Heart right ventricle (tissue), 16 donors: ENCODE measurements around the gene COX14. TPM values are rescaled to one million over a fixed set of nuclear protein-coding genes. Genes with fewer than 3 reads are reported as not detected.

Experiments used
- ATAC-seq, 8 donors: fragments of 200-7000 bp; cut with Tn5 transposase; one replicate each; pipeline ENCODE4 v1.9.1; 2020; ENCODE audit warnings: mild to moderate bottlenecking in 8 of 8, moderate library complexity in 8 of 8, moderate number of reproducible peaks in 1 of 8
- DNase-seq, 2 donors: peaks; one replicate each; pipeline ENCODE4 v3.0.0-alpha.2; 2020
- H3K27ac ChIP-seq, 10 donors: fragments of 200-600 bp; sonication (generic) in 2 of 10; one replicate each; pipeline versions ENCODE4 v1.5.0 to v1.8.0; 2020 to 2022; ENCODE audit warnings: mild to moderate bottlenecking in 3 of 10
- H3K27me3 ChIP-seq, 7 donors: fragments of 200-600 bp; one replicate each; pipeline ENCODE4 v1.8.0; 2021 to 2022; ENCODE audit warnings: mild to moderate bottlenecking in 2 of 7
- H3K36me3 ChIP-seq, 9 donors: fragments of 200-600 bp; sonication (generic) in 1 of 9; one replicate each; pipeline versions ENCODE4 v1.5.0 to v1.8.0; 2020 to 2022; ENCODE audit warnings: mild to moderate bottlenecking in 2 of 9
- H3K4me1 ChIP-seq, 9 donors: fragments of 200-600 bp; sonication (generic) in 1 of 9; one replicate each; pipeline versions ENCODE4 v1.5.0 to v1.8.0; 2020 to 2022; ENCODE audit warnings: mild to moderate bottlenecking in 4 of 9
- H3K4me3 ChIP-seq, 10 donors: fragments of 200-600 bp; sonication (generic) in 2 of 10; one replicate each; pipeline versions ENCODE4 v1.5.0 to v1.8.0; 2020 to 2022; ENCODE audit warnings: mild to moderate bottlenecking in 7 of 10, moderate library complexity in 2 of 10
- H3K9me3 ChIP-seq, 11 donors: fragments of 200-600 bp in 10 of 11; sonication (generic) in 2 of 11; one replicate each; pipeline versions ENCODE4 v1.5.0 to v1.8.0; 2013 to 2022; ENCODE audit warnings: mild to moderate bottlenecking in 2 of 11, control low read depth in 1 of 11, moderate library complexity in 1 of 11
- WGBS, 2 donors: extraction: QIAGEN DNeasy Blood & Tissue Kit; methylation state at CpG; one replicate each; pipeline ENCODE4 v1.1.7; 2013; ENCODE audit warnings: inconsistent platforms in 1 of 2; 5-methylcytosine and 5-hydroxymethylcytosine counted together
- intact Hi-C, 10 donors: fragments of 100-400 bp; cut with DNase I; formaldehyde crosslinking; loops; one replicate each; pipeline versions ENCODE4 v1.11.1 to v1.14.2; 2022
- polyA plus RNA-seq, 2 donors: library from polyadenylated mRNA; stranded (reverse); fragments of 200-250 nt; gene quantifications; one replicate each; pipeline ENCODE4 v1.2.3, GENCODE V29; 2013
- total RNA-seq, 10 donors: library from RNA; stranded (reverse); fragmentation: NEBNext Ultra II Directional in 3 of 10; extraction: Animal tissue kit (Norgen Biotek cat#: 25700) in 3 of 10; gene quantifications; one replicate each; pipeline versions ENCODE4 v1.2.1 to v1.2.4, GENCODE V29; 2021 to 2023
- TF ChIP-seq, protein P1 (sequence below), 9 donors: fragments of 200-600 bp; sonication (generic) in 2 of 9; IDR thresholded peaks; one replicate each; pipeline versions ENCODE4 v1.5.0 to v1.8.0; 2021 to 2022; ENCODE audit warnings: antibody characterized with exemption in 9 of 9, mild to moderate bottlenecking in 5 of 9, moderate library complexity in 1 of 9
- donor health status: Arrhythmogenic right ventricular cardiomyopathy.
- donor health status: ischemic (EF 13 %, LVEDD 7.1; RV severe dilation, severe dysfunction).
- donor health status: healthy with polysubstance abuse.
- donor health status: DM: no; HTN: yes; CAD: no.
- donor health status: DM: no; HTN: no; CAD: no.
- donor health status: ischemic (EF 25% LVEDD 6.9; RV normal size, moderate dysfunction).
- donor health status: ischemic (EF 25% LVEDD 5.7; RV mildly dilated, moderate dysfunction).
- donor health status: healthy.
- donor health status: DM: yes; HTN: yes; CAD: no.
- donor health status: Ischemic cardiomyopathy.
- donor health status: ischemic (EF 35%, LVEDD 5.7; RV mildly dilated, moderate dysfunction).
- donor health status: nonischemic (EF 11% LVEDD 7.7; RV severe dilation, severe dysfunction).
- donor health status: DM: yes; HTN: yes; CAD: no.
- donor health status: PGD.
- donor health status: ischemic (EF 29% LVEDD 5.4; RV normal size, mild dysfunction).
- donor health status: nonischemic (EF 23%, LVEDD 6.1; RV moderate dilation, normal function).

Gene COX14
- total and polyA plus RNA-seq, 12 donors, result 93.8 to 239 (median 165) TPM

DNA sequence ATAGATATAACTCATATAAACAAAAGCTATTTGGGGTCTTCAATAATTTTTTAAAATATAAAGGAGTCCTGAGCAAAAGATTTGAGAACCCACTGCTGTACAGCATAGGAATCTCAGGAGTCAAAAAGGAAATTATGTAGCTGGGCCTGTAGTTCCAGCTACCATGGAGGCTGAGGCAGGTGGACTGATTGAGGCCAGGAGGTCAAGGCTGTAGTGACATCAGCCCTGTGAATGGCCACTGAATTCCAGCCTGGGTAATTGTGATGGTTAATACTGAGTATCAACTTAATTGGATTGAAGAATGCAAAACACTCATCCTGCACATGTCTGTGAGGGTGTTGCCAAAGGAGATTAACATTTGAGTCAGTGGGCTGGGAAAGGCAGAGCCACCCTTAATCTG, 44.6 kb downstream of the COX14 start:
- Histone ChIP-seq H3K27me3 (no peaks in the 10 kb centered on the region), H3K36me3 (peaks cover 0 to 20% (median 0%) of the 10 kb centered on the region in 9 donors), H3K9me3 (no peaks in the 10 kb centered on the region), H3K4me1 (peaks cover 0 to 9% (median 0%) of the 10 kb centered on the region in 9 donors), H3K27ac (no peak overlapping the region), H3K4me3 (no peak overlapping the region)
- intact Hi-C loops, result no loop called here
- TF ChIP-seq, protein P1, sequence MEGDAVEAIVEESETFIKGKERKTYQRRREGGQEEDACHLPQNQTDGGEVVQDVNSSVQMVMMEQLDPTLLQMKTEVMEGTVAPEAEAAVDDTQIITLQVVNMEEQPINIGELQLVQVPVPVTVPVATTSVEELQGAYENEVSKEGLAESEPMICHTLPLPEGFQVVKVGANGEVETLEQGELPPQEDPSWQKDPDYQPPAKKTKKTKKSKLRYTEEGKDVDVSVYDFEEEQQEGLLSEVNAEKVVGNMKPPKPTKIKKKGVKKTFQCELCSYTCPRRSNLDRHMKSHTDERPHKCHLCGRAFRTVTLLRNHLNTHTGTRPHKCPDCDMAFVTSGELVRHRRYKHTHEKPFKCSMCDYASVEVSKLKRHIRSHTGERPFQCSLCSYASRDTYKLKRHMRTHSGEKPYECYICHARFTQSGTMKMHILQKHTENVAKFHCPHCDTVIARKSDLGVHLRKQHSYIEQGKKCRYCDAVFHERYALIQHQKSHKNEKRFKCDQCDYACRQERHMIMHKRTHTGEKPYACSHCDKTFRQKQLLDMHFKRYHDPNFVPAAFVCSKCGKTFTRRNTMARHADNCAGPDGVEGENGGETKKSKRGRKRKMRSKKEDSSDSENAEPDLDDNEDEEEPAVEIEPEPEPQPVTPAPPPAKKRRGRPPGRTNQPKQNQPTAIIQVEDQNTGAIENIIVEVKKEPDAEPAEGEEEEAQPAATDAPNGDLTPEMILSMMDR (IDR thresholded peaks at IDR 0.05), result no peak
- no peak for ATAC-seq
- DNase-seq, result no peak

DNA sequence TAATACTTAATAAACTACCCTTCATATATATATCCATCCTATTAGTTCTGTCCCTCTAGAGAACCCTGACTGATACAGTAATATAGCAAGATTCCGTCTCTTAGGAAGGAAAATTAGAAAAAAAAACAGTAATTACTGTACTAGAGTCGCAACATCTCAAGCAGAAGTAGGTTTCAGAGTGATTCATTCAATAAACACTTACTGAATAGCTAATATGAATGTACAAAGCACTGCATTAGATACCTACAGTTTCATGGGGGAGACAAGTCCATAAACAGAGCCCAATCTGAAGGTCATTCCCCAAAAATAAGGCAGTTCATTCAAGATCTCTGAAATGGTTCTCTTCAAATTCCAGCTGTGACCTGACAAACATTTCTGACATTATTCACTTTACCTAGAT, 45.2 kb downstream of the COX14 start:
- TF ChIP-seq, protein P1 (IDR thresholded peaks at IDR 0.05), result no peak
- WGBS, 2 donors, result 91 to 94% methylated on average over 2 of the region's 2 CpGs
- Histone ChIP-seq H3K4me1 (peaks cover 0 to 9% (median 0%) of the 10 kb centered on the region in 9 donors), H3K36me3 (peaks cover 0 to 20% (median 0%) of the 10 kb centered on the region in 9 donors), H3K9me3 (no peaks in the 10 kb centered on the region), H3K27me3 (no peaks in the 10 kb centered on the region), H3K4me3 (no peak overlapping the region), H3K27ac (no peak overlapping the region)
- ATAC-seq (no peak), DNase-seq (no peak)
- intact Hi-C loops, result no loop called here

DNA sequence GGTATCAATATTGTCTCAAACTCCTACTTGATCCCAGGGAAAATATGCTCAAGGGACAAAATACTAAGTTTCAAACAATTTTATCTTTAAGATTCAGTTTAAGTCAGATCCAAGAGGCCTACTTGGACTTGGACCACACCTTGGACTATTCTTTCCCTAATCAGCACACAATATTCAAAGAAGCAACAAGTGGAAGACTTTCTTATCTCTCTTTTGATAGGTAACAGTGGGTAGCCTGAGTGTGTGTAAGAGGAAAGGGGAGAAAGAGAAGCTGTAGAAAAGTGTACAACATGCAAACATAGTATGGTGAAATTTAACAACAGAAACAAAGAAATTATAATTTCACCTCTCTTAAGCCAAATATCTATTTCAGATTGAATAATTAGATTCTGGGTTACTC, 48.6 kb downstream of the COX14 start:
- intact Hi-C loops, result loop anchor here in 1 of 10 donors (10.0 kb wide), 1 partner anchor 46 kb away; the partner anchor contains the start of gene COX14
- TF ChIP-seq, protein P1 (IDR thresholded peaks at IDR 0.05), result no peak
- H3K36me3 ChIP-seq, result peaks cover 0 to 8% (median 0%) of the 10 kb centered on the region in 9 donors
- H3K9me3 ChIP-seq, result no peaks in the 10 kb centered on the region
- H3K27me3 ChIP-seq, result no peaks in the 10 kb centered on the region
- no peak overlapping the region for H3K27ac ChIP-seq
- H3K4me1 ChIP-seq, result peaks cover 0 to 15% (median 2%) of the 10 kb centered on the region in 9 donors
- no peak overlapping the region for H3K4me3 ChIP-seq
- DNase-seq (no peak), ATAC-seq (no peak)

DNA sequence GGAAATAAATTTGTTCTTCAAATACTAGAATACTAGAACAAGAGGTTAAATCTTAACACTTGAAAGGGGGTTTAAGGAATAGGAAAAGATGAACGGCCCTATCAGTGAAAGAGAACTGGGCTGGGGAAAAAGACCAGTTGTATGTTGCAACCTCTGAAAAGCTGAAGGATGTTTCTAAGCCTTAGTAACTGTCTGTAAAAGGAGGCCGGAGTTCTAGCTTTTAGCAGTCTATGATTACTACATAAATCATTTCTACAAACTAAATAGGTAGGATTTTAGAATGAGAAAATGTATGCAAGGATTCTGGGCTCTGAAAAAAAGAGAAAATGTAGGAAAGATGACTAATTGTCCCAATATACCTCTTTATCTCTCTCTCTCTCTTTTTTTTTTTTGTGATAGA, 50.2 kb downstream of the COX14 start:
- ATAC-seq (no peak), DNase-seq (no peak)
- no peaks in the 10 kb centered on the region for H3K9me3 ChIP-seq
- 82 to 86% methylated on average over 2 of the region's 2 CpGs for WGBS, 2 donors
- H3K4me1 ChIP-seq, result peaks cover 6 to 24% (median 12%) of the 10 kb centered on the region in 9 donors
- peaks cover 0 to 8% (median 0%) of the 10 kb centered on the region in 9 donors for H3K36me3 ChIP-seq
- TF ChIP-seq, protein P1 (IDR thresholded peaks at IDR 0.05), result no peak
- no peak overlapping the region for H3K4me3 ChIP-seq
- intact Hi-C loops, result loop anchor here in 1 of 10 donors (10.0 kb wide), 1 partner anchor 47 kb away; the partner anchor contains the start of gene COX14
- no peak overlapping the region for H3K27ac ChIP-seq
- no peaks in the 10 kb centered on the region for H3K27me3 ChIP-seq
